ENCODE data around the gene ZNF326.
A peak's percentile ranks its signal among the peaks of the same experiment; 100 is the strongest.
"Not testable (repeated sequence)": the region's sequence is repeated elsewhere in the genome, so short reads cannot be mapped to it uniquely, and the experiment has no call there.

Gene ZNF326

DNA sequence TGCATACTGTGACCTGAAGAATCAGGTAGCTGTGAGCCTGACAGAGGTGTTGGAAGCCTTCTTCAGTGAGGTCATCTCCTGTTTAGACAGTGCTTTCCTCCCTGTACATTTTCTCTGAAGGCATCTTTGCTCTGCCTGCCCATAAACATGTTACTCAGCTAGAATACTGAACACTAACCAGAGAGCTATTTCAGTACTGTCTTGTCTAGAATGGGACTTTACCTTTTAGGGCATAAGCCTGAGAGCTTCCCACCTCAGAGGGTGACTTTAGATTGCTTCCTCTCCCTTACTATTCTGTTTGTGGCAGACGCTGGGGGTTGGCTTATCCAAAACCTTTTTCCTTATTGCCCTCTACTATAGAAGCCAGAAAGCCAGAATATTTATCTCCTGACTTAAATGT lies 23.3 kb upstream of the ZNF326 start:
- DNase-seq, result no peak

DNA sequence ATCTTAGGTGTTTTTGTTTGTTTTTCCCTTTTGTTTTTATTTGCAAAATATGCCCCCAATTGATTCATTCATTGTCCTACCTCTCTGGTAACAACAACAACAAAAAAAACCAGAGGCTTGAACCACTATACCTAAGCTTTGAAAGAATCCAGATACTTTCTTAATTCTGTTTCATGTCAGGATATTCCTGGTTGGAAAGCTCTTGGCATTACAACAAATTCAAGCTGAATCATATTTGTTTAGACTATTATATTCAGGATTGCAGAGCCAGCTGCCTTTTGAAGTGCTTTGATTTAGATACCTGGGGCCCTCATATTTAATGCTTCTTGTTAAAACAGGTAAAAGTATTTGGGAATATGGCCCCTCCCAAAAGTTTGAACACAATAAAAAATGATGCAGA lies 22.9 kb upstream of the ZNF326 start:
- no peak for DNase-seq

DNA sequence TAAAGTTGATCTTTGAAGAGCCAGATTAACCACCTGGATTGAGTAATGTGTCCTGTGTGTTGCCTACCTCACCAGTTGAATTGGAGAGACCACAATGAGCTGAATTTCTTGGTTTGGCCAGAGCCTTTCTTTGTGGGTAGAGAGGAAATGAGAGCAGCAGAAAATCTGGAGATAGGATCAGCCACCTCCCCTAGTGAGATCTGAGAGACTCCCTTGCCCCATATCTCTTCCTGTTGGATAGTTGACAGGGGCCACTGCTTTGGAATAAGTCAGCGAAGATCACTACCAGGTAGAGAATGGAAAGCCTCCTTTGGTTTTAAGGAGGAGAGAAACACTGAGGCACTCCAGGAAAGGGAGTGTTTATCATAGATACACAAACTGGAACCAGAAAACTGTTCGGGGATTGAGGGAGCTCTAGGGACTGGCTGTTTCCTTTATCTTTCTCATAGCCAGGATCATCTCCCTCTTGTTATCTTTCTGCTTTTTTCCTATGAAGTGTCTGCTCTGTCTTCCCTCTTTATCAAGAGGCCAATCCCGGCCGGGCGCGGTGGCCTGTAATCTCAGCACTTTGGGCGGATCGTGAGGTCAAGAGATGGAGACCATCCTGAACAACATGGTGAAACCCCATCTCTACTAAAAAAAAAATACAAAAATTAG lies 21.3 kb upstream of the ZNF326 start:
- DNase-seq, result no peak

DNA sequence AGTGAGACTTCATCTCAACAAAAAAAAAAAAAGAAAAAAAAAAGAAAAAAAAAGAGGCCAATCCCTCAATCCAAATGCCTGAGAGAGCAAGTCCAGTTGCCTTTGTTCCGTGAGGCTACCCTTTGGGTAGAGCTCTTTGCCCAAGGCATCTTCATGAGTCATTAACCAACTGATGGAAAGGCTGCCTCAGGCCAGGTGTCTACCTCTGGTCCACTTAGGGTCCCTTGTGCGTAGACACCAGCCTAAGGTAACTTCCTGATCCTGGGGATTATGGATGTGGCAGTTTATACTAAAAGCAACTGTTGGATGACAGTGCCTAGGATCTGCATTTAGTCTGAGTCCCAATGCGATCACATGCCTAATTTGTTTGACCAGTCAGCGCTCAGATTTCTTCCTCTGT lies 20.7 kb upstream of the ZNF326 start:
- no peak for DNase-seq

DNA sequence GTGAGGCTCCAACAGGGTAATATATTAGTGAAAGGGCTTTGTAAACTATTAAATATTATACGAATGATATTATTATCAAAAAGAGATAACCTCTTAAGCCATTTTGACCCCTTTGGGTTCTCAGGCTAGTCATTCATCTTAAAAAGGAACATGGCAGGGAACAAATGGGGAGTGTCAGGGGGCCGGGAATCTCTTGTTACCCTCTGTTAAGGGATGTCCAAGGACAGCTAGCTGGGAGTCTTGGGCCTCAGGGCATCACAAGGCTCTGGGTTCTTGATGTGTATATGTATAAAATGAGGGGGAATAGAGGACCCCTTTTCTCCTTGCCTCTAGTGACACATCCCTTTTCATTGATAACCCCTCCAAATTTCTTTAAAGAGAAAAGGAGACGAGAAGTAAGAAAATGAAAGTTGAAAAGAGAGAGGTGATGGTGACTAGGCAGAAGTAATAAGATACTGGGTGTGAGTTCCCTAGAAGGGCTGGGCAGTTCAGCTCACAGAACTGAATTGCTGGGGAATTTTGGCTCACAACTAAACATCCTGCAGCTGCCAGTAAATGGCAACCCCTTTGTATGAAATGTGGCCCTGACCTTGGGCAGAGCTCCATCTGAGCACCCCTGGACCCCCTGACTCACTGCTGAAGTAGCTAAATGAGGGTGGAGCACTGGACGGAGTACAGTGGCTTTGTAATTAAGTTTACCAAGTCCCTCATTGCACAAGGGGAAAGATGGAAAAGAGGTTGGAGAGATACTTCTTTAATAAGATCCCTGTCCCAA lies 20.0 kb upstream of the ZNF326 start:
- no peak for DNase-seq

DNA sequence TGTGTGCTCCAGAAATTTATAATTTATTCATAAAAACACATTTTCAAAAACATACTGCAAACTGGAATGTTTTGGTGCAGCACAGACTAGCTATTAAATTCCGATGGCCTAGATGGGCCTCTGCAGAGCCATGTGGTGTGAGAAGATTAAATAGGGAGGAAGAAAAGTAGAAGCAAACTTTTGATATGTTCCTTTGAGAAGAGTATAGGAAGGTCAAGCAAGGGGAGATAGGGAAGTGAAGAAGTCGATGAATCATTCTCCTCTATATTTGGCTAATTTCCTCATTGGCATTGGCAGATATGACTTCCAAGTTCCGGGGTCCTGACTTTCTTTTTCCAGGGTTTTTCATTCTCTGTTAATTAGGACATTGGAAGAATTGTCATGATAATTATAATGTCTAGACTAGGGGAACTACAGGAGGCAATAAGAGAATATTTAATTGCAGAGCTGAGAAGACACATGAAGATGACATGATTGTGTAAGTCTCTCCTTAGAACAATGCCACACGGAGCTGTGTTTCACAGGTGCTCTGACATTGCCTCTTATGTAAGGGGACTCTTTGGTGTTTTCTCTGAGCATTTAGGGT lies 19.3 kb upstream of the ZNF326 start:
- DNase-seq, result no peak

DNA sequence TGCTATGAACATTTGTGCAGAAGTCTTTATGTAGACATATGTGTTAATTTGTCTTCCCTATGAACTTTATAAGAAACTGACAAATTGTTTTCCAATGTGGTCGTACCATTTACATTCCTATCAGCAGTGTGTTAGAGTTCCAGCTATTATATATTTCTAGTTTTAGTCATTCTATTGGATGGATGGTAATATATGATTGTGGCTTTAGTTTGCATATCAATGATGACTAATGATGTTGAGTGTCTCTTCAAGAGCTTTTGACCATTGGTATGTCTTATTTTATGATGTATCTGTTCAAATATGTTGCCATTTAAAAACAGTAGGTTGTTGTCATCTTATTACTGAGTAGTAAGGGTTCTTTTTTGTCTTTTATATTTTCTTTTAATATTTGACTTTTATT lies 16.2 kb upstream of the ZNF326 start:
- DNase-seq, result no peak

DNA sequence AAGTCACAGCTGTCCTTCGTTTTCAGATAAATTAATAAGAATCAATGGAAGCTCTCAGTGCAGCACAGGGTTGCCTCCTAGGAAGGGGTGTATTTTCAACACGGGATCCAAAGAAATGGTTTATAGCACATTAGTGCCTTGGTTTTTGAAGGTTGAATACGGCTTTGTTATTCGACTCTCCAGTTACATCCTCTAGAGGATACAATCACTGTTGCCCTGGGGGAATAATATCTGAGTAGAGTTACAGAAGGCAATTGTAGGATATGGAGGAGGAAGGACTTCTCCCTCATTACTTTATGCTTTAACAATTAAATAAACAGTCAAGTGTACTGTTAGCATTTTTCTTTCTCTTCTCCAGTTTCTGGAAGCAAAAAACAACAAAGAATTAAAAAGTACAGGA lies 14.3 kb upstream of the ZNF326 start:
- no peak for DNase-seq

DNA sequence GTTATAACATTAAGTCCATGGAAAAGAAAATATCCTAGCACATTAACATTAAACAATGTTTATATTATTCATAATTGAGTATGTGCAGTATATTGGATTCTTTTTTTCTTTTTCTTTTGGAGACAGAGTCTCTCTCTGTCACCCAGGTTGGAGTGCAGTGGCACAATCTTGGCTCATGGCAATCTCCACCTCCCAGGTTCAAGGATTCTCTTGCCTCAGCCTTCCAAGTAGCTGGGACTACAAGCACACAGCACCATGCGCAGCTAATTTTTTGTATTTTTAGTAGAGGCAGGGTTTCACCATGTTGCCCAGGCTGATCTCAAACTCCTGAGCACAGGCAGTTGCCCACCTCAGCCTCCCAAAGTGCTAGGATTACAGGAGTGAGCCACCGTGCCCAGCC lies 12.1 kb upstream of the ZNF326 start:
- DNase-seq, result not testable (repeated sequence)

DNA sequence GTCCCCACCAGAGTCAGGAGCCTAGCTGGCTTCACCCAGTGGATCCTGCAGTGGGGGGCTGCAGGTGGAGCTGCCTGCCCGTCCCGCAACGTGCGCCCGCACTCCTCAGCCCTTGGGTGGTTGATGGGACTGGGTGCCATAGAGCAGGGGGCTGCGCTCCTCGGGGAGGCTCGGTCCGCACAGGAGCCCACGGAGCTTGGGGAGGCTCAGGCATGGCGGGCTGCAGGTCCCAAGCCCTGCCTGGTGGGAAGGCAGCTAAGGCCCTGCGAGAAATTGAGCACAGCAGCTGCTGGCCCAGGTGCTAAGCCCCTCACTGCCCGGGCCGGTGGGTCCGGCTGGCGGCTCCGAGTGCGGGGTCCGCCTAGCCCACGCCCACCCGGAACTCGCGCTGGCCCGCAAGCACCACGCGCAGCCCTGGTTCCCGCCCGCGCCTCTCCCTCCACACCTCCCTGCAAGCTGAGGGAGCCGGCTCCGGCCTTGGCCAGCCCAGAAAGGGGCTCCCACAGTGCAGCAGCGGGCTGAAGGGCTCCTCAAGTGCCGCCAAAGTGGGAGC lies 10.3 kb upstream of the ZNF326 start:
- not testable (repeated sequence) for DNase-seq

DNA sequence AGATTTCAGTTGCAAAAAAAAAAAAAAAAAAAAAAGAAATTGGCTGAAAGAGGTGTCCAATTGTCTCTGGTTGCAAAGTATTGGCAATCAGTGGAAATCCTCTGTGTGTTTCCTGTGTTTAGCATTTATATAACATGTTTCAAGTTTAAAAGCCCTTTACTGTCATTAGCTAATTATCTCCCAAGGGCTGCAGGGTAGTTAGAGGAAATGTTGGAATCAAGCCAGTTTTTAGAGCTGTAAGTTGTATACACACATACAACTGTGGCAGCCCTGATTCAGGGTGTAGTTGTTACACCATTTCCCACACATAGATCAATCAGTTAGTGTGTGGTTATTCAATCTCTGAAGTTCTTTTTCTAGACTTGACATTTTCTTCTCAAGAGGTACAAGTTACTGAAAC lies 8.9 kb upstream of the ZNF326 start:
- DNase-seq, result no peak

DNA sequence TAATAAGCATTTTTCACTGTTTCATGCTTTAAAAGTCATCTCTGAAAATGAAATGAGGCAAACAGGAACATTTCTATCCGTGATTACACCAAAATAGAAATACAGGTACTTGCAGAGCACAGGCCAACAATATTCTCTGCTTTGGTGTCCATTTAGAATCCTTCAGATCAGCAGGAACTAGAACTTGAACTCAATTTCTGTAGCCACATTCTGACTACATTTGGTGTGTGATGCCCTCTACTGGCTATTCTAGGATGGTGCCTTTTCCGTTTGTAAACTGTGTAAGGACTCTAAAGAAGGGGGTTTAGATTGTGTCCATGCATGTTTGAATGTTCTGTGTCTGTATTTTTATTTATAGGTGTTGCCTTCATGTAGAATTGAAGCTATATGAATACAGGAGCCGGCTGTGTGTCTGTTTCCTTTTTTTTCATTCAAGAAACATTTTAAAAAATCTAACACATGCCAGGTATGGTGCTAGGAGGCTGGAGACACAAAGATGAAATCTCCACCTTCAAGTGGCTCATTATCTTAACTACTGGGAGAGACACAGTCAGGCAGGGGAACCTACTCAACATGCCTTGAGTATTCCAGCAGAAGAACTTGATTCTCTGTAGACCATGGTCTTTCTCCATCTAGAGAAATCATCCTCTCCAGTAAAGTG lies 7.6 kb upstream of the ZNF326 start:
- DNase-seq, result peak; percentile 60 to 78

DNA sequence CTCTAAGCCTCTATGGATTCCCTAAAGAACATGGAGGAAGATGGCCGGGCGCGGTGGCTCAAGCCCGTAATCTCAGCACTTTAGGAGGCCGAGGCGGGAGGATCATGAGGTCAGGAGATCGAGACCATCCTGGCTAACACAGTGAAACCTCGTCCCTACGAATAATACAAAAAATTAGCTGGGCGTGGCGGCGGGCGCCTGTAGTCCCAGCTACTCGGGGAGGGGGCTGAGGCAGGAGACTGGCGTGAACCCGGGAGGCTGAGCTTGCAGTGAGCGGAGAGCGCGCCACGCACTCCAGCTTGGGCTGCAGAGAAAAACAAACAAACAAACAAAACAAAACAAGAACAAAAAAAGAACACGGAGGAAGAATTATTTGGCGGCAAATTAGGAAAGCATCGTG lies 5.8 kb upstream of the ZNF326 start:
- DNase-seq, result no peak

DNA sequence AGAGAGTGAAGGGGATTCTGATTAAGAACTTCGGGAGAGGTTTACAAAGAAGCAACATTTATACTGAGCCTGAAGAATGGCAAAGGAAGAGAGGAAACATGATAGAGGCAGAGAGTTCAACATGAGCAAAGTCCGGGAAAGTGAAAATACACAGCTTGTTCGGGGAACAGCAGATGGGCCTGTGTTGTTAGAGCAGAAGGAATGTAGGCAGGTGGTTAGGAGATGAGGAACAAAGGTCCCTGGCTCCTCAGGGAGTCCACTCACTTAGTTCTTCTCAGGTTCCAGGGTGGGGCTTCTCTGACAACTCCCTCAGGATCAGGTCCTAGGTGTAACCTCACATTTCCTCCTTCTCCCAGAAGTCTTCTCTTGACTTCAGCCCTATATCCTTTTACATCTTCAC lies 5.1 kb upstream of the ZNF326 start:
- DNase-seq, result no peak

DNA sequence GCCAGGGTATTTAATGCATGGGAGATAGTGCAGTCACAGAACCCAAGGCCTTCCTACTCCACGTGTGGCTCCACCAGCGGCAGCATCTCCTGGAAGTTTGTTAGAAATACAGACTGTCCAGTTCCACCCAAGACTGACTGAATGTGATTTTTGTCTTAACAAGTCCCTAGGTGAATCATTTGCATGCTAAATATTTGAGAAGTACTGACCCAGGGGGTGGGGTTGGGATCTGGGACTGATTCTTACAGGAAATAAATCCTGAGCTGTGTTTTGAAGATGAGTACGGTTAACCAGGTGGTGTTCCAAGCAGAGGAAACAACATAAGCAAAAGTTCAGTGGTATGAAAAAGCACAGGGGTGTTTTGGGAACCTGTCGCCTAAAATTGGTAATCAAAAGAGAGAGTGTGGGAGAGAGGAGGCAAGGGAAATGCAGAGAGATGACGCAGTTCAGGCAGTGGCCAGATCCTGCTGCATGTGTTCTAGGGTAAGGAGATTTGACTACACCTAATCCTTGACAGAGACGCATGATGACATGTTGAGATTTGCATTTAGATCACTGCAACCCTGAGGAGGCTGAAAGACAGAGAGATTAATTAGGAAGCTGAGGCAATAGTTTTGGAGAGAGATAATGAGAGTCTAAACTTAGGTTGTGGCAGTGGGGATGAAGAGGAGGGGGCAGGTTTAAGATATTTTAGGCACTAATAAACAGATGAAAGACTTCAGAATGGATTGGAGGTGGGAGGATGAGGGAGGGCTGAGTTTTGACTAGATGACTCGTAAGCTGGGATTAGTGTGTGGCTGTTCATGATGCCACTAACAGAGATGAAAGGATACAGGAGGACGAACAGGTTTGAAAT lies 3.7 kb upstream of the ZNF326 start:
- no peak for DNase-seq

DNA sequence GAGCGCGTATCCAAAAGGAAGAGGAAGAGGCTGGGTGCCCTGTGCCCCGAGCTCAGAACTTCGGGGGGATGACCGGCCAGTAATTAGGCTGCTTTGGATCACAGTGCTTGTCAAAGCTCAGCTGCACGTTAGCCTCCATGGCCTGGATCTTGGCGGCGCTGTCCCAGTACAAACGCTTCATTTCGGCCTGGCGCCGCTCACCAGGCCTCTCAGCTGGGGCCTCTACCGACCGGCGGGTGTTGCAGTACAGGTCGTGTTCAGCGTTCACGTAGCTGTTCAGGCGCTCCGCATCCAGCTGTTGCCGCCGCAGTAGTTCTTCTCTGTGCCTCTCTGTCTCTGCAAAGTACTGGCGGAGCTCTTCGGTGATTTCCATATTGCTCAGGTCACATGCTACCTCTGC lies 1.4 kb upstream of the ZNF326 start:
- DNase-seq, result no peak

DNA sequence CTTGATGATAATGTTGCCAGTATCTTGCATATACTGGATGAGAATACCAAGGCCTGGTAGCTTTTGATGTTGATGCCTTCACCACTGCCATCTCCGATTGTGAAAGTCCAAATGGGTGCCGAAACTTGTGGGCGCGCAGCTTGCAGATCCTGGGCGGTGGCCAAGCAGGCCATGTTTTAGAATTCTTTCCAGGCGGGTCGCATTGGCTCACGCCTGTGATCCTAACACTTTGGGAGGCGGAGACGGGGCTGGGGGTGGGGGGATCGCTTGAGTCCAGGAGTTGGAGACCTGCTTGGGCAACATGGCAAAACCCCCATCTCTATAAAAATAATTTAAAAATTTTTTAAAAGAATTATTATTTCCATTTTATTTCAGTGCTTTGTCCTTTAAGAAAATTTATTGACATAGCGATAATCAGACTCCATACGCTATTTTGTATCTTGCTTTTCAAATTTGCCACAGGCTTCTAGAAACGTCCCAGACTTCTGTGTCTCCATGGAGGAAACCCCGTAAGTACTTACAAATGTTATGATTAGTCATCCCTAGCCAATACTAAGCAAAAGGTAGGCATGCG lies 592 bp upstream of the ZNF326 start:
- no peak for DNase-seq

DNA sequence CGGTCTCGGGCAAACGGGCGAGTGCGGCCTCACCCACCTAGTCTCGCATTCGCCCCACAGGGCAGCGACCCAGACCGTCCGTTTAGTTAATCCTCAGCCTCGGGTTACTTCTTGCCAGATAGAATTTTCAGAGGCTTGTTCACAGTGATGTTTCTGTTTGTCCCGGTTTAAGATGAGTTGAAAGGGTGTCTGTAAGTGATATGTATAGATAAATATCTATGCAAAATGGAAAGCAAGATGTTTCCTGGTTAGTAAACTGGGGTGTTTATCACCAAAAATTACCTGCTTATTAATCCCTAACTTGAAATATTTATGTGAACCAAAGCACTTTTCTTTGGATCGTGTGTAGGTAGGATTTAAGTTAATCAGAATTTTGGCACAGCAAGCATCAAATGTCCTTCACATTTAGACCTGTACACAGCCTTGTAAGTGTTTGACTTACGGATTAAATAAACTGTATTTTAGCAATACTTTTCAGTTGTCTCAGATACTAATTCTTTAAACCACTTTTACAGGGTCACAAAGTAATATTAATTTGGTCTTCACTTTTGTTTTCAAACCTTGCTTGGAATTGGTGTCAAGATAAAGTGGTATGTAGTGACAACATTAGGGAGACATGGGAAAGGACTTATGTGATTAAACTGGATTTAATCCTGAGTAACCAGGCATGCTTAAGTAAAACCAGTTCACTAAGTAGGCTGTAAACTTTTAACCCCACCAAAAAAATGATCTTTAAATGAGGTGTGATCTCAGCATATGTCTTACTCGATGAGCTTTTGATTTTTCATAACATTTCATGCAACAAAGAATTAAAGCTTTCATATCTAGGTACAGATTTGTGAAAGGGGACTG lies 914 bp downstream of the ZNF326 start:
- no peak for DNase-seq

DNA sequence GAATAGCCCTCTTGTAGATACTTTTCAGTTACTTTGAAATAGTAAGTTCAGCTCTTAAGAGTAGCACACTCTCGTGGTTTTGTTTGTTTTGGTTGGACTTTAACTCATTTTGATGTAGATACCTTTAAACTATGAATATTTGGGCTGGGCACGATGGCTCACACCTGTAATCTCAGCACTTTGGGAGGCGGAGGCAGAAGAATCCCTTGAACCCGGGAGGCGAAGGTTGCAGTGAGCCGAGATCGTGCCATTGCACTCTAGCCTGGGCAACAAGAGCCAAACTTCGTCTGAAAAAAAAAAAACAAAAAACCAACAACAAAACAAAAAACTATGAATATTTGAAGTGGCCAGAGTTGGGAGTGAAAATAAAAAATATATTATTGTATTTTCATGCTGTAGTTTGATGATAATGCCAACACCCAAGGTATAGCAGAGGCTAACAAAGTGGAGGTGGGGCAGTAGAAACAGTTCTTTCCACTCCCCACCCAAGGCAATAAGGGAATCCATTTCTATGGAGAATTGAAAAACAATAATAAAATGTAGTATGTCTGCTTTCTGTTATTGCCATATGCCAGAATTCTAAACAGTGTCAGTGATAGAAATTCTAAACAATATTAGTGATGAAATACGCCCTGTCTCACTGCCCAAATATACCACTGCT lies 1.7 kb downstream of the ZNF326 start:
- DNase-seq, result no peak

DNA sequence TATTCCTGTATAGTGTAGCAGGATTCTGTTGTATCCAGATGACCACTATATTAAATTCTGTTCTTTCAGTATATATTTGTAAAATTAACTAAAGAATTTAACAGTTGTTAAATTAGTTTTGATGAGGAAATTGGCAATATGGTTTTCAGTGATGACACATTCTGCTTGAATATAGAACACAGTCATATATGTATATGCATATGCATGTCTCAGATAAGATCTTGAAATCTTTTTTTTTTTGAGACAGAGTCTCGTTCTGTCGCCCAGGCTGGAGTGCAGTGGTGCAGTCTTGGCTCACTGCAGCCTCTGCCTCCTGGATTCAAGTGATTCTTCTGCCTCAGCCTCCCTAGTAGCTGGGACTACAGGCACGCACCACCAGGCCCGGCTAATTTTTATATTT lies 2.2 kb downstream of the ZNF326 start:
- DNase-seq, result not testable (repeated sequence)

DNA sequence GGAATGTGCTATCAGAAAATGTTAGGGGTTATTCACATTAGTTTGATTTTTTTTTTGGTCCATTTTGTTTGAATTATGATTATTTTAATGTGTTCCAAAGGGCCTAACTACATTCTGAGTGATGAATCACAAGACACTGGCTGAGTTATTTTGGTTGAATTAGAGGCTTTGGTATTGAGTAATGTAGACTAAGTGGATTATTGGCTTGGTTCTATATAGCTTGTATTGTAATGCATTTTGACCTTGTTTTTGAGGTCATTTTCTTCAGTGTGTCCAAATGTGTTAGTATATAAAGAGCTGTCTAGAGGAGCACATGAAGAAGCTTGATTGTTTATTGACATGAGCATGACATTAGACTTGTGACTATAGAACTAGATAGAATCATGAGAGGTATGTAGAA lies 3.4 kb downstream of the ZNF326 start:
- DNase-seq, result no peak

All from CD4-positive, alpha-beta T cell treated with Interleukin-1 beta for 1 hour (primary cell).